ENCODE data around the gene DDAH1. TPM values are rescaled to one million over a fixed set of nuclear protein-coding genes. Genes with fewer than 3 reads are reported as not detected.

DDAH1 gene
- total and polyA plus RNA-seq, 2 donors (not counting 3 experiments of a cell fraction or from before 2014, with no cell fraction given): 44.0 to 75.2 TPM

GRCh38 chr1:85374160-85374559, 90.8 kb downstream of the DDAH1 start:
- no peak overlapping the region for H2AFZ ChIP-seq (ENCODE audit: low read depth, low read length)
- intact Hi-C loops (cut with micrococcal nuclease): no loop called here
- no TSS peak for BruUV-seq (replicated peaks)
- TF ChIP-seq GATA2 (IDR thresholded peaks at IDR 0.05; ENCODE audit: insufficient read depth, insufficient read length, low read depth, low read length) (no peak), FOS (IDR thresholded peaks at IDR 0.05; ENCODE audit: borderline replicate concordance, insufficient read depth, low read length) (peak; percentile 33)
- peaks cover 31% of the 10 kb centered on the region for H3K4me1 ChIP-seq (ENCODE audit: control insufficient read depth, extremely low read depth, insufficient read depth, low read length)
- H3K4me3 ChIP-seq (replicated peaks in 1 of 3; ENCODE audit: insufficient read depth in 1 of 3, low read depth in 1 of 3, low read length in 3 of 3): no peak overlapping the region
- H3K79me2 ChIP-seq (ENCODE audit: control insufficient read depth, insufficient read depth, low read length): peaks cover 64% of the 10 kb centered on the region
- H3K36me3 ChIP-seq (ENCODE audit: control insufficient read depth in 2 of 2, extremely low read depth in 1 of 2, insufficient read depth in 2 of 2, low read length in 2 of 2): no peaks in the 10 kb centered on the region
- no peak overlapping the region for H3K27ac ChIP-seq (ENCODE audit: insufficient read depth, low read depth, low read length)
- no peak overlapping the region for H3K4me2 ChIP-seq (ENCODE audit: insufficient read depth, low read length)
- peak; percentile 50 for DNase-seq (ENCODE audit: low read depth, low spot score)
- ChIA-PET CTCF (interaction anchor here (0.8 to 3.9 kb wide), 4 partner anchors 8 to 66 kb away, joined by 3 to 18 read pairs (median 4); no protein-coding TSS in a partner anchor), POLR2A (no interaction called here)
- no peaks in the 10 kb centered on the region for H3K27me3 ChIP-seq (ENCODE audit: control insufficient read depth in 2 of 2, insufficient read depth in 2 of 2, low read length in 2 of 2)
- no peak overlapping the region for H3K9ac ChIP-seq (replicated peaks; ENCODE audit: extremely low read depth, insufficient read depth, low read length)
- dilution Hi-C loops (cut with MboI; ENCODE audit: extremely low pct_ligation_motif_present, low sequenced_read_pairs): no loop called here
- FAIRE-seq: no peak
- H3K9me3 ChIP-seq (replicated peaks; ENCODE audit: control insufficient read depth, insufficient read depth, low read length): no peaks in the 10 kb centered on the region
- no peaks in the 10 kb centered on the region for H3K9me1 ChIP-seq (replicated peaks; ENCODE audit: control insufficient read depth, extremely low read depth, insufficient read depth, low read length)
- H4K20me1 ChIP-seq (replicated peaks; ENCODE audit: control insufficient read depth, extremely low read depth, insufficient read depth, low read length): no peaks in the 10 kb centered on the region

GRCh38 chr1:85373378-85373708, 91.6 kb downstream of the DDAH1 start:
- no peaks in the 10 kb centered on the region for H3K9me1 ChIP-seq (replicated peaks; ENCODE audit: control insufficient read depth, extremely low read depth, insufficient read depth, low read length)
- intact Hi-C loops (cut with micrococcal nuclease) (no loop called here), dilution Hi-C loops (cut with MboI; ENCODE audit: extremely low pct_ligation_motif_present, low sequenced_read_pairs) (no loop called here)
- peaks cover 61% of the 10 kb centered on the region for H3K79me2 ChIP-seq (ENCODE audit: control insufficient read depth, insufficient read depth, low read length)
- no peaks in the 10 kb centered on the region for H3K36me3 ChIP-seq (ENCODE audit: control insufficient read depth in 2 of 2, extremely low read depth in 1 of 2, insufficient read depth in 2 of 2, low read length in 2 of 2)
- no peaks in the 10 kb centered on the region for H3K27me3 ChIP-seq (ENCODE audit: control insufficient read depth in 2 of 2, insufficient read depth in 2 of 2, low read length in 2 of 2)
- no peak overlapping the region for H3K4me3 ChIP-seq (replicated peaks in 1 of 3; ENCODE audit: insufficient read depth in 1 of 3, low read depth in 1 of 3, low read length in 3 of 3)
- ChIA-PET CTCF (interaction anchor here (0.8 to 3.9 kb wide), 4 partner anchors 12 to 90 kb away, joined by 3 to 18 read pairs (median 4); no protein-coding TSS in a partner anchor), POLR2A (interaction anchor here (0.9 kb wide), 1 partner anchor 35 kb away, joined by 3 read pairs; no protein-coding TSS in a partner anchor)
- no peak overlapping the region for H3K27ac ChIP-seq (ENCODE audit: insufficient read depth, low read depth, low read length)
- TF ChIP-seq POLR2A (IDR thresholded peaks at IDR 0.05; ENCODE audit: low read depth, low read length) (no peak), FOS (IDR thresholded peaks at IDR 0.05; ENCODE audit: borderline replicate concordance, insufficient read depth, low read length) (no peak), JUN (IDR thresholded peaks at IDR 0.05; ENCODE audit: borderline replicate concordance, insufficient read depth, insufficient read length, low read depth) (no peak), POLR2AphosphoS5 (IDR thresholded peaks at IDR 0.05; ENCODE audit: insufficient read depth, low read depth, low read length) (no peak), EZH2 (IDR thresholded peaks at IDR 0.05; ENCODE audit: borderline replicate concordance, low read depth, low read length, severe bottlenecking) (no peak), GATA2 (IDR thresholded peaks at IDR 0.05; ENCODE audit: insufficient read depth, insufficient read length, low read depth, low read length) (no peak), MYC (IDR thresholded peaks at IDR 0.05; ENCODE audit: low read depth, low read length) (no peak), MAX (IDR thresholded peaks at IDR 0.05; ENCODE audit: insufficient read depth, insufficient read length) (no peak)
- TF ChIP-seq, protein P1, sequence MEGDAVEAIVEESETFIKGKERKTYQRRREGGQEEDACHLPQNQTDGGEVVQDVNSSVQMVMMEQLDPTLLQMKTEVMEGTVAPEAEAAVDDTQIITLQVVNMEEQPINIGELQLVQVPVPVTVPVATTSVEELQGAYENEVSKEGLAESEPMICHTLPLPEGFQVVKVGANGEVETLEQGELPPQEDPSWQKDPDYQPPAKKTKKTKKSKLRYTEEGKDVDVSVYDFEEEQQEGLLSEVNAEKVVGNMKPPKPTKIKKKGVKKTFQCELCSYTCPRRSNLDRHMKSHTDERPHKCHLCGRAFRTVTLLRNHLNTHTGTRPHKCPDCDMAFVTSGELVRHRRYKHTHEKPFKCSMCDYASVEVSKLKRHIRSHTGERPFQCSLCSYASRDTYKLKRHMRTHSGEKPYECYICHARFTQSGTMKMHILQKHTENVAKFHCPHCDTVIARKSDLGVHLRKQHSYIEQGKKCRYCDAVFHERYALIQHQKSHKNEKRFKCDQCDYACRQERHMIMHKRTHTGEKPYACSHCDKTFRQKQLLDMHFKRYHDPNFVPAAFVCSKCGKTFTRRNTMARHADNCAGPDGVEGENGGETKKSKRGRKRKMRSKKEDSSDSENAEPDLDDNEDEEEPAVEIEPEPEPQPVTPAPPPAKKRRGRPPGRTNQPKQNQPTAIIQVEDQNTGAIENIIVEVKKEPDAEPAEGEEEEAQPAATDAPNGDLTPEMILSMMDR (IDR thresholded peaks at IDR 0.05; ENCODE audit: extremely low read depth in 1 of 2, insufficient read depth in 1 of 2, low read depth in 1 of 2, low read length in 2 of 2): no peak
- no TSS peak for BruUV-seq (replicated peaks)
- H2AFZ ChIP-seq (ENCODE audit: low read depth, low read length): no peak overlapping the region
- no peaks in the 10 kb centered on the region for H4K20me1 ChIP-seq (replicated peaks; ENCODE audit: control insufficient read depth, extremely low read depth, insufficient read depth, low read length)
- FAIRE-seq (no peak), DNase-seq (ENCODE audit: low read depth, low spot score) (no peak)
- peaks cover 31% of the 10 kb centered on the region for H3K4me1 ChIP-seq (ENCODE audit: control insufficient read depth, extremely low read depth, insufficient read depth, low read length)
- H3K9ac ChIP-seq (replicated peaks; ENCODE audit: extremely low read depth, insufficient read depth, low read length): no peak overlapping the region
- H3K9me3 ChIP-seq (replicated peaks; ENCODE audit: control insufficient read depth, insufficient read depth, low read length): no peaks in the 10 kb centered on the region
- no peak overlapping the region for H3K4me2 ChIP-seq (ENCODE audit: insufficient read depth, low read length)
